Fibroblast of skin of left quadriceps (primary cell): ENCODE data around the gene GNB4.
A peak's percentile ranks its signal among the peaks of the same experiment; 100 is the strongest.

Experiments used
- DNase-seq, 2 experiments: peaks; one replicate each; pipeline ENCODE4 v3.0.0-alpha.2; 2013; ENCODE audit warnings: low read depth in 2 of 2

The GNB4 gene

DNA sequence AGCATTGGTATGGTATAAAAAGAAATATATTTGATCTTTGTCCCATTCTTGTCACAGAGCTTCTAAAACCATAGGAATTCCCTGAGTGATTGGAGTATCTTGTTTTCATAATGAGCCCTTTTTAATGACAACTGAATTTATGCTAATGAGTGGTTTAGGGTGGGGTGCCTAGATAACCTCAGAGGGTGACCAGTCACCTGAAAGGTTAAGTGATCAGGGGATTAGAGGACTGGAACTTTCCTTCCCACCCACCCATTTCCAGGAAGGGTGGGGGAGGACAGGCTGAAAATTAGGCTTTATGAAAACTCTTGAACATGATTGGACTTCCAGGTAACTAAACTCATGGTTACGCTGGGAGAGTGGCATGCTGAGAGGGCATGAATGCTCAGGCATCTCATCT lies 95.3 kb downstream of the GNB4 start:
- no peak for DNase-seq

DNA sequence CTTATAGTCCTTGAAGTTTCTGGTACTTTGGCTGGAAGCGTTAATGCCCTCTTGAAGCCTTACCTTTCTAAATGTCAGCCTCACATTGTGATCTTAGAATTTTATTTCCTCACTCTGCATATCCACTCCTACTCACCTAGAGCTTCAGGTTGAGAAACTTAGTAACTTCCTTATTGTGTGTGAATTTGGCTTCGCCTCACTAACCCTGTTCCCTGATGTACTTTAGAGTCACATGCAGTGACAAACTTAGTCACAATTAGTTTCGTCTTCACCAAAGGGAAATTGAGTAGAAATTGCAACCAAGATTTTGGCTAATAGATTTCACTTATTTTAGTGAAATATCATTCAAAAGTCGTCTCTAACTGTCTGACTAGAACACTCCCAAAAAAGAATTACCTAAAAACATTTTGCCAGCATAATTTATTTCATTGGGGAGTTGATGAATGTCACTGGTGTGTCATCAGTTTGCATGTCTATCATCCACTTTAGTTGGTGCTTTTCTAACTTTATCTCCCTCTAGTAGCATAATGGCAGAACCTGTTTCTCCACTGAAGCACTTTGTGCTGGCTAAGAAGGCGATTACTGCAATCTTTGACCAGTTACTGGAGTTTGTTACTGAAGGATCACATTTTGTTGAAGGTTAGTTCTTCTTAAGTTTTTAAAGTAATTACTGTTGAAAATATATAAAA lies 102.8 kb downstream of the GNB4 start:
- DNase-seq = no peak

DNA sequence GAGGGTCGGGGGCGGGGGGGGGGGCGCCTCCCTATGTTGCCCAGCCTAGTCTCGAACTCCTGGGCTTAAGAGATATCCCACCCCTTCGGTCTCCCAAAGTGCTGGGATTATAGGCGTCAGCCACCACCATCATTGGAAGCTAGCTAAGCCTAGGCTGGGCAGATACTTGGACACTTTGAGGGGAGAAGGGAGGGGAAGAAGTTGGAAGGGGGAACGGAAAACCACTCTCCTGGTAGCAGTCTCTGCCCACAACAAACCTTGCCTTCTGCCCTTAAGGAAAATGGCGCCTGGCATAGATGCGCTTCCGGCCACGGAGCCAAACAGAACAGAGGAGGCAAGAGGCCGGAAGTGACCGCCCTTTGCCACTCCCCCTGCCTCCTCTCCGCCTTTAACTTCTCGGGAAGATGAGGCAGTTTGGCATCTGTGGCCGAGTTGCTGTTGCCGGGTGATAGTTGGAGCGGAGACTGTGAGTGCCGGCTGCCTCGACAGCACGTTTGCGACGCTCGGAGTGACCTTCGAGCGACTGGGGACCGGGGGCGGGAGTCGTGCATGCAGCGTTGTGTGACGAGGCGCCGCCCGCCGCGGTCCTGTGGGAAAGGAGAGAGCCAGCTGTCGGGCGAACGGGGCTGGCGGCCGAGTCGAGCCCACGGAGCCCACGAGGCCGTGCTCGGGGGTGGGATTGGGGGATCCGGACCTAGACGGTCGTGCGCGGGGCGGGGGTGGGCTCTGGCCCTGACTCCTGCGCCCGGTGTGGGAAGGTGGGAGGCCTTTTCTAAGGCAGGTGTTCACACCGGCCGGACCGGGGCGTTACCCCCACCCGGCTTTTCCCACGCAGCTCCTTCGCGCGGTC lies 103.7 kb downstream of the GNB4 start, which contains the start of gene MFN1:
Gene MFN1 (plus strand): TSS at position 365 of the 850 bp plus-strand sequence. CDS start 1,143 bp downstream, outside the sequence.
- peak; percentile 91 for DNase-seq
